ENCODE measurements around the gene CPXM2.

CPXM2 gene

GRCh38 chr10:123847686-123848432, 43.7 kb downstream of the CPXM2 start:
- peak; percentile 25 for DNase-seq (ENCODE audit: low read depth)

- DNase-seq (ENCODE audit: low read depth), result no peak
Observed at GRCh38 chr10:123843835-123844234, 47.8 kb downstream of the CPXM2 start.

GRCh38 chr10:123842692-123843385, 48.8 kb downstream of the CPXM2 start:
- no peak for DNase-seq (ENCODE audit: low read depth)

- no peak for DNase-seq (ENCODE audit: low read depth)
Observed at GRCh38 chr10:123841560-123841959, 50.0 kb downstream of the CPXM2 start.

GRCh38 chr10:123841115-123841514, 50.5 kb downstream of the CPXM2 start:
- no peak for DNase-seq (ENCODE audit: low read depth)

GRCh38 chr10:123840714-123841113, 50.9 kb downstream of the CPXM2 start:
- DNase-seq (ENCODE audit: low read depth), result no peak

GRCh38 chr10:123838596-123839310, 52.9 kb downstream of the CPXM2 start:
- DNase-seq (ENCODE audit: low read depth), result no peak

- DNase-seq (ENCODE audit: low read depth), result no peak
Observed at GRCh38 chr10:123837756-123838155, 53.9 kb downstream of the CPXM2 start.

GRCh38 chr10:123836418-123837145, 55.0 kb downstream of the CPXM2 start:
- no peak for DNase-seq (ENCODE audit: low read depth)

- DNase-seq (ENCODE audit: low read depth), result no peak
Observed at GRCh38 chr10:123835575-123835974, 56.0 kb downstream of the CPXM2 start.

GRCh38 chr10:123833170-123833850, 58.3 kb downstream of the CPXM2 start:
- no peak for DNase-seq (ENCODE audit: low read depth)

- no peak for DNase-seq (ENCODE audit: low read depth)
Observed at GRCh38 chr10:123831259-123831658, 60.3 kb downstream of the CPXM2 start.

GRCh38 chr10:123821136-123821535, 70.5 kb downstream of the CPXM2 start:
- DNase-seq (ENCODE audit: low read depth), result no peak

- DNase-seq (ENCODE audit: low read depth), result no peak
Observed at GRCh38 chr10:123809632-123810031, 82.0 kb downstream of the CPXM2 start.

- peak; percentile 74 for DNase-seq (ENCODE audit: low read depth)
Observed at GRCh38 chr10:123808906-123809305, 82.7 kb downstream of the CPXM2 start.

- no peak for DNase-seq (ENCODE audit: low read depth)
Observed at GRCh38 chr10:123808286-123808685, 83.3 kb downstream of the CPXM2 start.

- DNase-seq (ENCODE audit: low read depth), result peak; percentile 2
Observed at GRCh38 chr10:123807444-123808035, 84.1 kb downstream of the CPXM2 start.

- DNase-seq (ENCODE audit: low read depth), result peak; percentile 33
Observed at GRCh38 chr10:123804716-123805115, 86.9 kb downstream of the CPXM2 start.

GRCh38 chr10:123800821-123801220, 90.8 kb downstream of the CPXM2 start:
- DNase-seq (ENCODE audit: low read depth), result no peak

- DNase-seq (ENCODE audit: low read depth), result peak; percentile 1
Observed at GRCh38 chr10:123800289-123800688, 91.3 kb downstream of the CPXM2 start.

- no peak for DNase-seq (ENCODE audit: low read depth)
Observed at GRCh38 chr10:123798856-123799255, 92.8 kb downstream of the CPXM2 start.

Data from iris pigment epithelial cell (primary cell).